Right hindlimb (tissue), 1 donor: Measurements from ENCODE around the gene GFRA1.
"Not testable (repeated sequence)": the region's sequence is repeated elsewhere in the genome, so short reads cannot be mapped to it uniquely, and the experiment has no call there.

Source experiments
- DNase-seq: peaks from one replicate; pipeline ENCODE4 v3.0.0-alpha.2; 2018

Gene GFRA1

GRCh38 chr10:116195039-116195438 lies 78.0 kb downstream of the GFRA1 start:
- no peak for DNase-seq

GRCh38 chr10:116194061-116194460 lies 78.9 kb downstream of the GFRA1 start:
- DNase-seq, result no peak

GRCh38 chr10:116190883-116191282 lies 82.1 kb downstream of the GFRA1 start:
- no peak for DNase-seq

- DNase-seq, result no peak
Measured at GRCh38 chr10:116186273-116186672, 86.7 kb downstream of the GFRA1 start.

GRCh38 chr10:116185199-116185867 lies 87.7 kb downstream of the GFRA1 start:
- DNase-seq, result no peak

- DNase-seq, result no peak
Measured at GRCh38 chr10:116184512-116184794, 88.6 kb downstream of the GFRA1 start.

- DNase-seq, result no peak
Measured at GRCh38 chr10:116183733-116184511, 89.1 kb downstream of the GFRA1 start.

GRCh38 chr10:116182426-116182825 lies 90.6 kb downstream of the GFRA1 start:
- no peak for DNase-seq

- DNase-seq, result no peak
Measured at GRCh38 chr10:116178086-116178605, 94.9 kb downstream of the GFRA1 start.

- DNase-seq, result no peak
Measured at GRCh38 chr10:116175231-116175630, 97.8 kb downstream of the GFRA1 start.

- DNase-seq, result no peak
Measured at GRCh38 chr10:116171505-116171904, 101.5 kb downstream of the GFRA1 start.

- no peak for DNase-seq
Measured at GRCh38 chr10:116170815-116171250, 102.2 kb downstream of the GFRA1 start.

- no peak for DNase-seq
Measured at GRCh38 chr10:116169782-116170445, 103.1 kb downstream of the GFRA1 start.

- no peak for DNase-seq
Measured at GRCh38 chr10:116168745-116169144, 104.3 kb downstream of the GFRA1 start.

GRCh38 chr10:116168329-116168728 lies 104.7 kb downstream of the GFRA1 start:
- no peak for DNase-seq

- DNase-seq, result not testable (repeated sequence)
Measured at GRCh38 chr10:116165941-116166340, 107.1 kb downstream of the GFRA1 start.

- no peak for DNase-seq
Measured at GRCh38 chr10:116164291-116164690, 108.7 kb downstream of the GFRA1 start.

- no peak for DNase-seq
Measured at GRCh38 chr10:116163333-116164131, 109.5 kb downstream of the GFRA1 start.

GRCh38 chr10:116162851-116163250 lies 110.2 kb downstream of the GFRA1 start:
- DNase-seq, result no peak

- no peak for DNase-seq
Measured at GRCh38 chr10:116160271-116160670, 112.7 kb downstream of the GFRA1 start.

GRCh38 chr10:116159197-116159596 lies 113.8 kb downstream of the GFRA1 start:
- DNase-seq, result no peak

- no peak for DNase-seq
Measured at GRCh38 chr10:116158036-116158435, 115.0 kb downstream of the GFRA1 start.

GRCh38 chr10:116157485-116157884 lies 115.5 kb downstream of the GFRA1 start:
- no peak for DNase-seq
